Tibial nerve (tissue), 4 donors: Measurements from ENCODE around the gene TRMT11.

Experiments
- CTCF ChIP-seq, 5 experiments: fragments of 200-600 bp in 3 of 5; fragments of 450-650 bp in 2 of 5; sonication (generic) in 3 of 5; IDR thresholded peaks; one replicate each; pipeline ENCODE4 v1.5.1; 2016 to 2019; ENCODE audit warnings: antibody characterized with exemption in 5 of 5, mild to moderate bottlenecking in 3 of 5, moderate library complexity in 2 of 5
- EP300 ChIP-seq, 2 donors: sonication (generic); formaldehyde crosslinking; IDR thresholded peaks; one replicate each; pipeline ENCODE4 v1.6.1; 2017; ENCODE audit warnings: antibody characterized with exemption in 2 of 2, mild to moderate bottlenecking in 1 of 2
- POLR2A ChIP-seq, 2 donors: fragments of 450-650 bp; IDR thresholded peaks; one replicate each; pipeline ENCODE4 v1.6.1; 2017; ENCODE audit warnings: antibody characterized with exemption in 2 of 2, mild to moderate bottlenecking in 2 of 2, moderate library complexity in 2 of 2

- no peak for TF ChIP-seq POLR2A (IDR thresholded peaks at IDR 0.05)
- TF ChIP-seq CTCF (IDR thresholded peaks at IDR 0.05), result no peak
- no peak for TF ChIP-seq EP300 (IDR thresholded peaks at IDR 0.05)
These were observed 49.4 kb downstream of the TRMT11 start for GRCh38 chr6:126035764-126036163.
